ENCODE measurements around the gene MRPL42.

The MRPL42 gene

DNA sequence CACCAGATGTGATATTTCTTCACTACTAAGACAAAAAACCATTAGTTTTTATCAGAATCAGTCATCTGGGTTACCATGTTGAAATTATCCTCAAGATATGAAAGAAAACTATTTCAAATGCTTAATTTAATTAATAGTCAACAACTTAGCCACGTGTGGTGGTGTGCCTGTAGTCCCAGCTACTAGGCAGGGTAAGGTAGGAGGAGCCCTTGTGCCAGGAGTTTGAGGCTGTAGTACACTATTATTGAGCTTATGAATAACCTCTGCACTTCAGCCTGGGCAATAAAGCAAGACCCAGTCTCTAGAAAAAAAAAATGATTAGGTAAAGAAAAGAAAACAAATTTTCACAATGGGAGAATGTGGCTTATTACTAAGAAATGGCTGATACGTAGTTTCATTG is 33.4 kb downstream of the MRPL42 start:
- DNase-seq (ENCODE audit: extremely low read depth, low read depth), result no peak
- TF ChIP-seq, protein P1, sequence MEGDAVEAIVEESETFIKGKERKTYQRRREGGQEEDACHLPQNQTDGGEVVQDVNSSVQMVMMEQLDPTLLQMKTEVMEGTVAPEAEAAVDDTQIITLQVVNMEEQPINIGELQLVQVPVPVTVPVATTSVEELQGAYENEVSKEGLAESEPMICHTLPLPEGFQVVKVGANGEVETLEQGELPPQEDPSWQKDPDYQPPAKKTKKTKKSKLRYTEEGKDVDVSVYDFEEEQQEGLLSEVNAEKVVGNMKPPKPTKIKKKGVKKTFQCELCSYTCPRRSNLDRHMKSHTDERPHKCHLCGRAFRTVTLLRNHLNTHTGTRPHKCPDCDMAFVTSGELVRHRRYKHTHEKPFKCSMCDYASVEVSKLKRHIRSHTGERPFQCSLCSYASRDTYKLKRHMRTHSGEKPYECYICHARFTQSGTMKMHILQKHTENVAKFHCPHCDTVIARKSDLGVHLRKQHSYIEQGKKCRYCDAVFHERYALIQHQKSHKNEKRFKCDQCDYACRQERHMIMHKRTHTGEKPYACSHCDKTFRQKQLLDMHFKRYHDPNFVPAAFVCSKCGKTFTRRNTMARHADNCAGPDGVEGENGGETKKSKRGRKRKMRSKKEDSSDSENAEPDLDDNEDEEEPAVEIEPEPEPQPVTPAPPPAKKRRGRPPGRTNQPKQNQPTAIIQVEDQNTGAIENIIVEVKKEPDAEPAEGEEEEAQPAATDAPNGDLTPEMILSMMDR (IDR thresholded peaks at IDR 0.05; ENCODE audit: low read depth, low read length), result no peak

DNA sequence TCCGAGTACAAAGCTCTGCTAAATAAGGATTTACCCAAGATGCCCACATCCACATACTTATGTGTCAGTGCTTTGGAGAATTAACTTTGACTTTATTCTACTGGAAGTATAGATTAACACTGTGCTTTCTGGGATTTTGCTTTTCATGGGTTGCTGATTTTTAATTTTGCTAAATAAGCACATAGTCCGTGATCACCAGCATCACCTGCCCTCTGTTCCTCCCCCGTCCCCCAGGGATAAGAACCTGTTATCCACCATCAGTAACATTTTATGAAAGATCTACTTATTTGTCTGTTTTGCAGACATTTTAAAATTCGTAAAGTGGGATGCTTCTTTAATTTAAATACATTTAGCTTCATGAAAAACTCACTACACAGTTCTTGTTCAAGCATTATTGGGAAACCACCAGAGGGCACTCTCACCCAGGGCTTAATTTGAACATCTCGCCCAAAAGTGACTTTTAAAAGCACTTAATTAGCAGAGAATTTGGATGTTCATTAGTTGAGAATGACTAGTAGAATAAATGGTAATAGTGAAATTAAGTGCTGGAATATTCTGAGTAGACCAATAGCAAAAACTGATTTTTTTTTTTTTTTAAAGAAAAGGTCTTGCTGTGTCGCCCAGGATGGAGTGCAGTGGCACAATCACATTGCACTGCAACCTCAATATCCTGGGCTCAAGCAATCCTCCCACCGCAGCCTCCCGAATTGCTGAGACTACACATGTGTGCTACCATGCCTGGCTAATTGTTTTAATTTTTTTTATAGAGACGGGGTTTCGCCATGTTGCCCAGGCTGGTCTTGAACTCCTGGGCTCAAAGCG is 35.7 kb downstream of the MRPL42 start:
- TF ChIP-seq, protein P1 (IDR thresholded peaks at IDR 0.05; ENCODE audit: low read depth, low read length), result peak; percentile 76
- DNase-seq (ENCODE audit: extremely low read depth, low read depth), result no peak

DNA sequence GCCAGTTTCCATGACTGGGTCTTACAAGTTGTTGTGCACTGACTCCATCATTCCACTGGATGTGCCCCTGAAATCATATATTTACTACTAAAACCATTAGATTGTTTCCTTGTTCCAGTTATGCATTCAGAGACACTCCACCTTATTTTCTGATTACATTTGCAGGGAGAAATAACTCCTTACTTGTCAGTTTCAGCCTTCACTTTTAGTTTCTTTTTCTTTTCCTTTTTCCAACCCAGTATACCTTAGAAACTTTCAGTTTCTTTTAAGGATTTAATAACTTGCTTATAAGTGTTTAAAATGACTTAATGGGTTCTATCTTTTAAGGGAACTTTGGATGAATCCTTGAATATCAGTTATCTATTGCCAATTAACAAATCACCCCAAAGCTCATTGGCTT is 39.9 kb downstream of the MRPL42 start:
- no peak for DNase-seq (ENCODE audit: extremely low read depth, low read depth)

DNA sequence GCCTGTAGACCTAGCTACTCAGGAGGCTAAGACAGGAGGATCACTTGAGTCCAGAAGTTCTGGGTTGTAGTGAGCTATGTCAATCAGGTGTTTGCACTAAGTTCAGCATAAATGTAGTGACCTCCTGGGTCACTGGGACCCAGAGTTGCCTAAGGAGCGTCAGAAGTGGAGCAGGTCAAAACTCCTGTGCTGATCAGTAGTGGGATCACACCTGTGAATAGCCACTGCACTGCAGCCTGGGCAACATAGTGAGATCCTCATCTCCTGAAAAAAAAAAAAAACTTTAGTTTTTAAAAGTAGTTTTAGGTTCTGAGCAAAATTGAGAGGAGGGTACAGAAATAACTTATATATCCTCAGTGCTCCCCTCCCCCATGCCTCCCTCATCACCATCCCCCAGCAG is 42.2 kb downstream of the MRPL42 start:
- TF ChIP-seq, protein P1 (IDR thresholded peaks at IDR 0.05; ENCODE audit: low read depth, low read length), result no peak
- no peak for DNase-seq (ENCODE audit: extremely low read depth, low read depth)

More for the DNA sequence above, 39.9 kb downstream of the MRPL42 start:
- TF ChIP-seq, protein P1 (IDR thresholded peaks at IDR 0.05; ENCODE audit: low read depth, low read length), result no peak

DNA sequence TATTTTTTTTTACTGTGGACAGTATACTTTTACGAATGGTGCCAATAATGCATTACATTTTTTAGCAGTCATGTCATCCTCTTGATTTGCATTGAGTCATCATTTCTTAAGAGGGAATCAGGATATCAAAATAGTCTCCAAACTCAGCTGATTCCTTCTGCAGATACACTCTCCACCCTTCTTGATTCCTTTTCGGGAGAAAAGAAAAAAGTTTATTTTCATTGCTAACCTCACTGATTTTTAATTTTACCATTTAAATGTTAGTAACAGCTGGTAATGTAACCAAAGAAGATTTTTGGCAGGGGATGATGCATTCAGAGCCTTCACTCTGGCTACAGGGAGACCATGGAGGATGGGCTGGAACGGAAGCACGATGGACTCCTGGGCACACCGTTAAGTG is 47.5 kb downstream of the MRPL42 start:
- DNase-seq (ENCODE audit: extremely low read depth, low read depth), result peak; percentile 24
- TF ChIP-seq, protein P1 (IDR thresholded peaks at IDR 0.05; ENCODE audit: low read depth, low read length), result no peak

DNA sequence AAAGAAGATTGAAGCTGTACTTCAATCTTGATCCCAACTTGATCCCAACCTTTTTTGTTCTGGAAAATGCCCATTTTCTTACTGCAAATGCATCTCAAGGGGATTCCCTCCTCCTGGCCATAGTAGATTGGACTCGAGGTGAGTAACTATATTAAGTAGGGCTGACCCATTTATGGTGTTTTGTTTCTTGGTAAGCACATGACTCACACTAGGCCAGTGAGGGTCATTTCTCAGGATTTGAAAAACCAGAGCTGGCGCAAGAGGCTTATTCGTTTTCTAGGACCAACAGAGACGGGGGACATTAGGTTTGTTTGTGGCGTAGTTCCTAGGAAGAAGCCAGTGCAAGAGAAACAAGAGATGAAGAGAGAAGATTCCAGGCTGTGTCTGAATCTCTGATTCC is 51.4 kb downstream of the MRPL42 start:
- DNase-seq (ENCODE audit: extremely low read depth, low read depth), result no peak
- TF ChIP-seq, protein P1 (IDR thresholded peaks at IDR 0.05; ENCODE audit: low read depth, low read length), result no peak

DNA sequence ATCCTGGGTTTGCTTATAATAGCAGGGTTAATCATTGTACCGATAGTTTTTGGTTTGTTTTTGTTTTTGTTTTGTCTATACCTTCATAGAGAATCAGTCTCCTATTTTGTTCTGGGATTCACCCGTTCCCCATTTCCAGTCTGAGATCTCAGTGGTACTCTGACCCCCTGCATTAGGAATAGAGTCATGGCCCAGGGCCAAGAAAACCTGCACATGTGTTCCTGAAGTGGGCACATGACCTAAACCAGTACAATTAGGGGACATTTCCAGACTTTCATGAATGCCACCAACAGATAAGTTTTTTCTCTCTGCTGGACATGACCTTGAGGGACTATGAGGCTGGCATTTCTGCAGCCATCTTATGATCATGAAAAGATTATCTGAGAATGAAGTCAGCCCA is 52.5 kb downstream of the MRPL42 start:
- TF ChIP-seq, protein P1 (IDR thresholded peaks at IDR 0.05; ENCODE audit: low read depth, low read length), result no peak
- DNase-seq (ENCODE audit: extremely low read depth, low read depth), result no peak

Measured in AG09319 (cell line).